Measurements from ENCODE around the gene SNRPD1. TPM values are rescaled to one million over a fixed set of nuclear protein-coding genes. Genes with fewer than 3 reads are reported as not detected.

SNRPD1 gene
- total RNA-seq, 1 donor from 2014 or later, result 58.1 TPM

DNA sequence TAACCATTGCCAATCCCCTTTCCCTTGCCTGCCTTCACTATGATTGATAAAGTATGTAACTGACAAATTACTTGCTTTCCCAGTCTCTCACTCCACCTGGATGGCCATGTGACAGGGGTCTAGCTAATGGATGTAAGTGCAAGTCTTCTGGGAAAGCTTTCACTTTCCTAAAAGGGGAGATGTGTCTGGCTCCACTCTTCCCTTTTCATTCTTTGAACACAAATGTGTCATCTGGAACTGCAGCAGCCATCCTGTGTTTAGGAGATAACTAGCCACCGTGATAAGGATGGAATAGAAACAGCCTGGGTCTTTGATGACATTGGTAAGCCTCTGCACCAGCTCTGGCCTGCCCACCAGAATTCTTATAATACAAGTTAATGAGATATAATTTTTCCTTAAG lies 38.2 kb downstream of the SNRPD1 start:
- Mint-ChIP-seq H3K36me3 (ENCODE audit: low read depth) (peaks cover 25% of the 10 kb centered on the region), H3K4me3 (no peak overlapping the region), H3K9me3 (no peaks in the 10 kb centered on the region), H3K4me1 (no peaks in the 10 kb centered on the region), H3K27me3 (no peaks in the 10 kb centered on the region), H3K27ac (no peak overlapping the region)
- intact Hi-C loops (cut with micrococcal nuclease), result no loop called here
- CTCF ChIA-PET, result no interaction called here
- ATAC-seq (ENCODE audit: low read depth) (no peak), DNase-seq (no peak)
- TF ChIP-seq, protein P1, sequence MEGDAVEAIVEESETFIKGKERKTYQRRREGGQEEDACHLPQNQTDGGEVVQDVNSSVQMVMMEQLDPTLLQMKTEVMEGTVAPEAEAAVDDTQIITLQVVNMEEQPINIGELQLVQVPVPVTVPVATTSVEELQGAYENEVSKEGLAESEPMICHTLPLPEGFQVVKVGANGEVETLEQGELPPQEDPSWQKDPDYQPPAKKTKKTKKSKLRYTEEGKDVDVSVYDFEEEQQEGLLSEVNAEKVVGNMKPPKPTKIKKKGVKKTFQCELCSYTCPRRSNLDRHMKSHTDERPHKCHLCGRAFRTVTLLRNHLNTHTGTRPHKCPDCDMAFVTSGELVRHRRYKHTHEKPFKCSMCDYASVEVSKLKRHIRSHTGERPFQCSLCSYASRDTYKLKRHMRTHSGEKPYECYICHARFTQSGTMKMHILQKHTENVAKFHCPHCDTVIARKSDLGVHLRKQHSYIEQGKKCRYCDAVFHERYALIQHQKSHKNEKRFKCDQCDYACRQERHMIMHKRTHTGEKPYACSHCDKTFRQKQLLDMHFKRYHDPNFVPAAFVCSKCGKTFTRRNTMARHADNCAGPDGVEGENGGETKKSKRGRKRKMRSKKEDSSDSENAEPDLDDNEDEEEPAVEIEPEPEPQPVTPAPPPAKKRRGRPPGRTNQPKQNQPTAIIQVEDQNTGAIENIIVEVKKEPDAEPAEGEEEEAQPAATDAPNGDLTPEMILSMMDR (IDR thresholded peaks at IDR 0.05), result no peak
- POLR2A ChIA-PET, result no interaction called here

DNA sequence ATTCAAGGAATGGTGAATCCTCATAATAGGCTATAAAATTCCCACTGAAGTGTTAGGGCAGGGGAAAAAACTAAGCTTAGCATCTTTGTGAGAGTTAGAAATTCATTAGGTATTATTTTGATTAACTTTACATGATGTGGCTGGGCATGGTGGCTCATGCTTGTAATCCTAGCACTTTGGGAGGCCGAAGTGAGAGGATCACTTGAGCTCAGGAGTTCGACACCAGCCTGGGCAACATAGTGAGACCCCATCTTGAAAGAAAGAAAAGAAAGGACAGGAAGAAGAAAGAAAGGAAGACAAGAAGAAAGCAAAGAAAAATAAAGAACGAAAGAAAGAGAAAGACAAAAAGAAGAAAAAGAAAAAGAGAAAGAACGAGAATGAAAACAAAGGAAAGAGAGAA lies 40.0 kb downstream of the SNRPD1 start:
- Mint-ChIP-seq H3K9me3 (no peaks in the 10 kb centered on the region), H3K4me1 (no peaks in the 10 kb centered on the region), H3K27ac (no peak overlapping the region), H3K36me3 (ENCODE audit: low read depth) (peaks cover 33% of the 10 kb centered on the region), H3K4me3 (no peak overlapping the region), H3K27me3 (no peaks in the 10 kb centered on the region)
- ATAC-seq (ENCODE audit: low read depth) (no peak), DNase-seq (no peak)
- POLR2A ChIA-PET, result no interaction called here
- CTCF ChIA-PET, result no interaction called here
- intact Hi-C loops (cut with micrococcal nuclease), result no loop called here
- TF ChIP-seq, protein P1 (IDR thresholded peaks at IDR 0.05), result no peak

DNA sequence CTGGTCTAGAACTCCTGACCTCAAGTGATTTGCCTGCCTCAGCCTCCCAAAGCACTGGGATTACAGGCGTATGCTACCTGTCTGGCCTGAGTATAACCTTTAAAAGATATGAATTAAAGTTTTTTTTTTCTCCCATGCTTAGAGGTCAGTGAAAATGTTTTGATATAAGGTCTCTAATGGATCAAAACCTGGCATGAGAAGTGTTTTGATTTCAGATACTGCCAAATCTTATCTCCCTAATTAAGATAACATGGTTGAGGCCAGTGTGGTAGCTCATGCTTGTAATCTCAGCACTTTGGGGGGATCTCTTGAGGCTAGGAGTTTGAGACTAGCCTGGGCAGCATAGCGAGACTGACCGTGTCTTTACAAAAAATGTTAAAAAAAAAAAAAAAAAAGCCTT lies 41.2 kb downstream of the SNRPD1 start:
- no peak for ATAC-seq (ENCODE audit: low read depth)
- POLR2A ChIA-PET, result interaction anchor here (0.6 to 0.7 kb wide), 2 partner anchors 11 to 20 kb away, joined by 3 to 6 read pairs; no protein-coding TSS in a partner anchor
- no peaks in the 10 kb centered on the region for H3K4me1 Mint-ChIP-seq

DNA sequence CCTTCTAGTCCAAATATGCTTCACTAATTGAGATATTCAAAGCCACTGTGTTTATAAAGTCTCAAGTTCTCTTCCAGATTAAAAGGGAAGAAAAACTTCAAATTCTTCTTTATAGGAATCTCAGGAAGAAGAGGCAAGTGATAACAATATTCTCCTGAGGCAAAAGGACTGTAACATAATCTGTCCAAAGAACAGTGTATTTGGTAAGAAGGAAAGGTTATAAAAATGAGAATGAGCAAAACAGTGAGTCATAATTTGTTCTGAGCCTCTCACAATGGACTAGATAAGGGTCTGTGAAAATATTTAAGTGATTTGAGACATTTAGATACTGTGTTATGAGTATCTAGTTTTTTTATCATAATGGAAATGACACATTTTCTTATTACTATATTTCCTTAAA lies 44.3 kb downstream of the SNRPD1 start:
- Mint-ChIP-seq H3K27me3 (no peaks in the 10 kb centered on the region), H3K4me3 (no peak overlapping the region), H3K9me3 (no peaks in the 10 kb centered on the region), H3K27ac (no peak overlapping the region), H3K4me1 (no peaks in the 10 kb centered on the region), H3K36me3 (ENCODE audit: low read depth) (peaks cover 32% of the 10 kb centered on the region)
- no peak for ATAC-seq (ENCODE audit: low read depth)
- ChIA-PET CTCF (no interaction called here), POLR2A (no interaction called here)
- intact Hi-C loops (cut with micrococcal nuclease), result no loop called here
- no peak for DNase-seq
- TF ChIP-seq, protein P1 (IDR thresholded peaks at IDR 0.05), result no peak

More for the DNA sequence above, 41.2 kb downstream of the SNRPD1 start:
- Mint-ChIP-seq H3K36me3 (ENCODE audit: low read depth) (peaks cover 35% of the 10 kb centered on the region), H3K9me3 (no peaks in the 10 kb centered on the region), H3K27me3 (no peaks in the 10 kb centered on the region), H3K27ac (no peak overlapping the region), H3K4me3 (no peak overlapping the region)
- TF ChIP-seq, protein P1 (IDR thresholded peaks at IDR 0.05), result no peak
- CTCF ChIA-PET, result no interaction called here
- no peak for DNase-seq
- intact Hi-C loops (cut with micrococcal nuclease), result no loop called here

DNA sequence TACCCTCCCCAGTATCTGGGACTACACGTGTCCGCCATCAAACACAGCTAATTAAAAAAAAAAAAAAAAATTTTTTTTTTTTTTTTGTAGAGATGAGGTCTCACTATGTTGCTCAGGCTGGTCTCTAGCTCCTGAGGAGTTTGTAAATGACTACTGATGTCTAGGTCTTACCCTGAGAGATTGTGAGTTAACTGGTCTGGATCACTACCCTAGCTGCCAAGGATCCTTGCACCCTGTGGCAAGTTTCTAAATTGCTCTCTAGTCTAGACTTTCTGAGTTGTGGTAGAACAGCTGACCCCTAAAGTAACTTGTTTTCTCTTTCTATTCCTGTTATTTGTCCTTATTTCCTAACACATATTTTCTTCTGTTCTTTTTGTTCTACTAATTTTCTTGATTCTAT lies 48.0 kb downstream of the SNRPD1 start:
- no peak overlapping the region for H3K4me3 Mint-ChIP-seq
- POLR2A ChIA-PET, result no interaction called here
- no peaks in the 10 kb centered on the region for H3K4me1 Mint-ChIP-seq
- intact Hi-C loops (cut with micrococcal nuclease), result no loop called here
- H3K36me3 Mint-ChIP-seq (ENCODE audit: low read depth), result peaks cover 38% of the 10 kb centered on the region
- H3K9me3 Mint-ChIP-seq, result no peaks in the 10 kb centered on the region
- no peak for ATAC-seq (ENCODE audit: low read depth)
- TF ChIP-seq, protein P1 (IDR thresholded peaks at IDR 0.05), result no peak
- no peak overlapping the region for H3K27ac Mint-ChIP-seq
- DNase-seq, result no peak
- no peaks in the 10 kb centered on the region for H3K27me3 Mint-ChIP-seq
- CTCF ChIA-PET, result no interaction called here
